ENCODE measurements around the gene GTF3C6. TPM values are rescaled to one million over a fixed set of nuclear protein-coding genes. Genes with fewer than 3 reads are reported as not detected.

GTF3C6 gene
- total and polyA plus RNA-seq, 2 of the 13 experiments (the other 11 are each of a cell fraction or from before 2014, with no cell fraction given) = 21.6 to 160 TPM

DNA sequence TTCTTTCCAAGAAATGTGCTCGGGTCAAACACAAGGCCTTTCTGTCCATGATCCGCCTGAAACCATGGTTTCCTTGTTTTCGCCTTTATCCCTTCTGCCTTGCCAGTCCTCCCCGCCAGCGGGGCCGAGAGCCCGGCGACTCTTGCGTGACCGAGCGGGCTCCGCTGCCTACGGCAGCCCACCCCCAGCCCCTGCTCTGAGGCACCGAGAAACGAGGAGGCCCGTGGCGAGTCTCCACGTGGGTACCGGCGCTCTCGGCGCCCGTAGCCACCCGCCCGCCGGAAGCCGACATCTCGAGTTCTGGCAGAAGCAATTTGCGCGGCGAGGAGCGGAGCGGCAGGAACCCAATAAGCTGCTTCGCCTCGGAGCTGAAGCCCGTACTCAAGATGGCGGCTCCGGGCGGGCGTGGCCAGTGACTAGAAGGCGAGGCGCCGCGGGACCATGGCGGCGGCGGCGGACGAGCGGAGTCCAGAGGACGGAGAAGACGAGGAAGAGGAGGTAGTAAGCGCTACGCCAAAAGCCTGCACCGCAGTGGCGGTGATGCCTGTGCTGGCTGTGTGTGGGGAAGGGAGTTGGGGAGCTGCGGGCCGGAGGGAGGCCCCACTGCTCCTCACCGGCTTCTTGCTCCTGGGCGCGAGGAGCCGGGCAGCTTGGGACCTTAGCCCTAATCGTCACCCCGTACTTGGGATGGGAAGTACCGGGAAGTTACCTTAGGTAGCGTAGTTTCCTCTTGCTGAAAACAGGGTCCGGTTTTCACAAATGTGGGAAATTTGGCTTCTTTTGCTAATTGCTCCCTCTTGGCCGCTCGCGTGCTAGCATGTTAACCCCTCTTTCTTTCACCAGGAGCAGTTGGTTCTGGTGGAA lies at the start of gene GTF3C6 (continued):
- TF ChIP-seq, protein P1, sequence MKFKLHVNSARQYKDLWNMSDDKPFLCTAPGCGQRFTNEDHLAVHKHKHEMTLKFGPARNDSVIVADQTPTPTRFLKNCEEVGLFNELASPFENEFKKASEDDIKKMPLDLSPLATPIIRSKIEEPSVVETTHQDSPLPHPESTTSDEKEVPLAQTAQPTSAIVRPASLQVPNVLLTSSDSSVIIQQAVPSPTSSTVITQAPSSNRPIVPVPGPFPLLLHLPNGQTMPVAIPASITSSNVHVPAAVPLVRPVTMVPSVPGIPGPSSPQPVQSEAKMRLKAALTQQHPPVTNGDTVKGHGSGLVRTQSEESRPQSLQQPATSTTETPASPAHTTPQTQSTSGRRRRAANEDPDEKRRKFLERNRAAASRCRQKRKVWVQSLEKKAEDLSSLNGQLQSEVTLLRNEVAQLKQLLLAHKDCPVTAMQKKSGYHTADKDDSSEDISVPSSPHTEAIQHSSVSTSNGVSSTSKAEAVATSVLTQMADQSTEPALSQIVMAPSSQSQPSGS (CRISPR knock-in tag; IDR thresholded peaks at IDR 0.05) = peak; percentile 62
- TF ChIP-seq, protein P2, sequence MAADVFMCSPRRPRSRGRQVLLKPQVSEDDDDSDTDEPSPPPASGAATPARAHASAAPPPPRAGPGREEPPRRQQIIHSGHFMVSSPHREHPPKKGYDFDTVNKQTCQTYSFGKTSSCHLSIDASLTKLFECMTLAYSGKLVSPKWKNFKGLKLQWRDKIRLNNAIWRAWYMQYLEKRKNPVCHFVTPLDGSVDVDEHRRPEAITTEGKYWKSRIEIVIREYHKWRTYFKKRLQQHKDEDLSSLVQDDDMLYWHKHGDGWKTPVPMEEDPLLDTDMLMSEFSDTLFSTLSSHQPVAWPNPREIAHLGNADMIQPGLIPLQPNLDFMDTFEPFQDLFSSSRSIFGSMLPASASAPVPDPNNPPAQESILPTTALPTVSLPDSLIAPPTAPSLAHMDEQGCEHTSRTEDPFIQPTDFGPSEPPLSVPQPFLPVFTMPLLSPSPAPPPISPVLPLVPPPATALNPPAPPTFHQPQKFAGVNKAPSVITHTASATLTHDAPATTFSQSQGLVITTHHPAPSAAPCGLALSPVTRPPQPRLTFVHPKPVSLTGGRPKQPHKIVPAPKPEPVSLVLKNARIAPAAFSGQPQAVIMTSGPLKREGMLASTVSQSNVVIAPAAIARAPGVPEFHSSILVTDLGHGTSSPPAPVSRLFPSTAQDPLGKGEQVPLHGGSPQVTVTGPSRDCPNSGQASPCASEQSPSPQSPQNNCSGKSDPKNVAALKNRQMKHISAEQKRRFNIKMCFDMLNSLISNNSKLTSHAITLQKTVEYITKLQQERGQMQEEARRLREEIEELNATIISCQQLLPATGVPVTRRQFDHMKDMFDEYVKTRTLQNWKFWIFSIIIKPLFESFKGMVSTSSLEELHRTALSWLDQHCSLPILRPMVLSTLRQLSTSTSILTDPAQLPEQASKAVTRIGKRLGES (CRISPR knock-in tag; IDR thresholded peaks at IDR 0.05; ENCODE audit: borderline replicate concordance) = no peak
- TF ChIP-seq, protein P3, sequence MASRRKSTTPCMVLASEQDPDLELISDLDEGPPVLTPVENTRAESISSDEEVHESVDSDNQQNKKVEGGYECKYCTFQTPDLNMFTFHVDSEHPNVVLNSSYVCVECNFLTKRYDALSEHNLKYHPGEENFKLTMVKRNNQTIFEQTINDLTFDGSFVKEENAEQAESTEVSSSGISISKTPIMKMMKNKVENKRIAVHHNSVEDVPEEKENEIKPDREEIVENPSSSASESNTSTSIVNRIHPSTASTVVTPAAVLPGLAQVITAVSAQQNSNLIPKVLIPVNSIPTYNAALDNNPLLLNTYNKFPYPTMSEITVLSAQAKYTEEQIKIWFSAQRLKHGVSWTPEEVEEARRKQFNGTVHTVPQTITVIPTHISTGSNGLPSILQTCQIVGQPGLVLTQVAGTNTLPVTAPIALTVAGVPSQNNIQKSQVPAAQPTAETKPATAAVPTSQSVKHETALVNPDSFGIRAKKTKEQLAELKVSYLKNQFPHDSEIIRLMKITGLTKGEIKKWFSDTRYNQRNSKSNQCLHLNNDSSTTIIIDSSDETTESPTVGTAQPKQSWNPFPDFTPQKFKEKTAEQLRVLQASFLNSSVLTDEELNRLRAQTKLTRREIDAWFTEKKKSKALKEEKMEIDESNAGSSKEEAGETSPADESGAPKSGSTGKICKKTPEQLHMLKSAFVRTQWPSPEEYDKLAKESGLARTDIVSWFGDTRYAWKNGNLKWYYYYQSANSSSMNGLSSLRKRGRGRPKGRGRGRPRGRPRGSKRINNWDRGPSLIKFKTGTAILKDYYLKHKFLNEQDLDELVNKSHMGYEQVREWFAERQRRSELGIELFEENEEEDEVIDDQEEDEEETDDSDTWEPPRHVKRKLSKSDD (CRISPR knock-in tag; IDR thresholded peaks at IDR 0.05; ENCODE audit: low read depth) = peak; percentile 98
- no peak for TF ChIP-seq NFE2 (CRISPR knock-in tag; IDR thresholded peaks at IDR 0.05)
- peak; percentile 85; the same call in 1 of the 2 replicates for TF ChIP-seq KDM3A (CRISPR knock-in tag; IDR thresholded peaks at IDR 0.05; ENCODE audit: low read depth)
- TF ChIP-seq ZFP90 (CRISPR knock-in tag; IDR thresholded peaks at IDR 0.05; ENCODE audit: borderline replicate concordance) = peak; percentile 90; the same call in 1 of the 2 replicates
- TF ChIP-seq NFE2L1 (CRISPR knock-in tag; IDR thresholded peaks at IDR 0.05; ENCODE audit: borderline replicate concordance) = no peak
- TF ChIP-seq SP140L (CRISPR knock-in tag; IDR thresholded peaks at IDR 0.05; ENCODE audit: borderline replicate concordance) = no peak
- TF ChIP-seq ZNF10 (CRISPR knock-in tag; IDR thresholded peaks at IDR 0.05; ENCODE audit: borderline replicate concordance, low read depth) = no peak
- peak; percentile 95 for TF ChIP-seq KAT8 (CRISPR knock-in tag; IDR thresholded peaks at IDR 0.05)
- TF ChIP-seq, protein P4, sequence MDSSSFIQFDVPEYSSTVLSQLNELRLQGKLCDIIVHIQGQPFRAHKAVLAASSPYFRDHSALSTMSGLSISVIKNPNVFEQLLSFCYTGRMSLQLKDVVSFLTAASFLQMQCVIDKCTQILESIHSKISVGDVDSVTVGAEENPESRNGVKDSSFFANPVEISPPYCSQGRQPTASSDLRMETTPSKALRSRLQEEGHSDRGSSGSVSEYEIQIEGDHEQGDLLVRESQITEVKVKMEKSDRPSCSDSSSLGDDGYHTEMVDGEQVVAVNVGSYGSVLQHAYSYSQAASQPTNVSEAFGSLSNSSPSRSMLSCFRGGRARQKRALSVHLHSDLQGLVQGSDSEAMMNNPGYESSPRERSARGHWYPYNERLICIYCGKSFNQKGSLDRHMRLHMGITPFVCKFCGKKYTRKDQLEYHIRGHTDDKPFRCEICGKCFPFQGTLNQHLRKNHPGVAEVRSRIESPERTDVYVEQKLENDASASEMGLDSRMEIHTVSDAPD (CRISPR knock-in tag; IDR thresholded peaks at IDR 0.05) = peak; percentile 91; the same call in 1 of the 2 replicates
- TF ChIP-seq ZSCAN31 (CRISPR knock-in tag; IDR thresholded peaks at IDR 0.05; ENCODE audit: low read depth) = peak; percentile 99
- TF ChIP-seq ZNF7 (CRISPR knock-in tag; IDR thresholded peaks at IDR 0.05) = no peak
- no peak; the same call in 1 of the 2 replicates for TF ChIP-seq ZNF562 (CRISPR knock-in tag; IDR thresholded peaks at IDR 0.05; ENCODE audit: borderline replicate concordance)
- TF ChIP-seq ZNF263 (CRISPR knock-in tag; IDR thresholded peaks at IDR 0.05) = no peak
- TF ChIP-seq PHF21A (CRISPR knock-in tag; IDR thresholded peaks at IDR 0.05) = peak; percentile 64; the same call in 1 of the 2 replicates
- TF ChIP-seq ZNF234 (CRISPR knock-in tag; conservative IDR thresholded peaks at IDR 0.05) = 0 out of 2 replicates have a peak, but pooled peaks have one; percentile 62
- TF ChIP-seq HNRNPLL (IDR thresholded peaks at IDR 0.05; ENCODE audit: low read depth, low read length, poor library complexity, severe bottlenecking) = peak; percentile 90
- peak; percentile 91 for TF ChIP-seq RBM39 (IDR thresholded peaks at IDR 0.05; ENCODE audit: low read depth, low read length, poor library complexity, severe bottlenecking)
- peak; percentile 88 for TF ChIP-seq PHF5A (CRISPR knock-in tag; IDR thresholded peaks at IDR 0.05; ENCODE audit: low read depth, unreplicated experiment)
